Progenitor cell of endocrine pancreas (in vitro differentiated cells): ENCODE measurements around the gene GNAL. TPM values are rescaled to one million over a fixed set of nuclear protein-coding genes. Genes with fewer than 3 reads are reported as not detected.

Experiments
- DNase-seq: peaks from one replicate; pipeline ENCODE4 v3.0.0; 2021; ENCODE audit warnings: low spot score; ENCODE audit not compliant: unreplicated experiment
- H3K27ac Mint-ChIP-seq: 2 replicates; pipeline ENCODE4 v1.8.0; 2021; ENCODE audit warnings: mild to moderate bottlenecking, moderate library complexity, mixed read lengths
- H3K27me3 Mint-ChIP-seq: 2 replicates; pipeline ENCODE4 v1.8.0; 2021; ENCODE audit warnings: mixed read lengths
- H3K36me3 Mint-ChIP-seq: 2 replicates; pipeline ENCODE4 v1.8.0; 2022; ENCODE audit warnings: mixed read lengths; ENCODE audit not compliant: insufficient read depth
- H3K4me1 Mint-ChIP-seq: 2 replicates; pipeline ENCODE4 v1.8.0; 2021; ENCODE audit warnings: low read depth, mixed read lengths
- H3K4me3 Mint-ChIP-seq: 2 replicates; pipeline ENCODE4 v1.8.0; 2021; ENCODE audit warnings: low read depth, mild to moderate bottlenecking, moderate library complexity, mixed read lengths
- H3K9me3 Mint-ChIP-seq: 2 replicates; pipeline ENCODE4 v1.8.0; 2021; ENCODE audit warnings: low read depth, mixed read lengths
- CTCF ChIP-seq: fragments of 200-600 bp; sonication (generic); IDR thresholded peaks from one replicate; pipeline ENCODE4 v1.5.0; 2021; ENCODE audit warnings: antibody characterized with exemption, mild to moderate bottlenecking; ENCODE audit not compliant: unreplicated experiment
- total RNA-seq: library from RNA; stranded (reverse); gene quantifications from 2 replicates; pipeline ENCODE4 v1.2.1, GENCODE V29; 2021

Gene GNAL
- total RNA-seq, 1 donor from 2014 or later = 10.0 TPM

- no peak for DNase-seq
- H3K36me3 Mint-ChIP-seq = no peaks in the 10 kb centered on the region
- no peak for TF ChIP-seq CTCF
- H3K9me3 Mint-ChIP-seq = no peaks in the 10 kb centered on the region
- no peak overlapping the region for H3K27ac Mint-ChIP-seq
- H3K27me3 Mint-ChIP-seq = no peaks in the 10 kb centered on the region
- H3K4me1 Mint-ChIP-seq = no peaks in the 10 kb centered on the region
- H3K4me3 Mint-ChIP-seq = no peak overlapping the region
Measured at GRCh38 chr18:11767935-11768334, 78.9 kb downstream of the GNAL start.

- Mint-ChIP-seq H3K27me3 (no peaks in the 10 kb centered on the region), H3K9me3 (no peaks in the 10 kb centered on the region), H3K36me3 (no peaks in the 10 kb centered on the region), H3K4me1 (no peaks in the 10 kb centered on the region), H3K27ac (no peak overlapping the region), H3K4me3 (no peak overlapping the region)
- no peak for DNase-seq
- no peak for TF ChIP-seq CTCF
Measured at GRCh38 chr18:11775436-11776174, 86.5 kb downstream of the GNAL start.

GRCh38 chr18:11780042-11780441 lies 91.0 kb downstream of the GNAL start:
- H3K9me3 Mint-ChIP-seq = no peaks in the 10 kb centered on the region
- DNase-seq = no peak
- H3K27ac Mint-ChIP-seq = no peak overlapping the region
- H3K4me1 Mint-ChIP-seq = no peaks in the 10 kb centered on the region
- H3K4me3 Mint-ChIP-seq = no peak overlapping the region
- TF ChIP-seq CTCF = no peak
- no peaks in the 10 kb centered on the region for H3K27me3 Mint-ChIP-seq
- H3K36me3 Mint-ChIP-seq = no peaks in the 10 kb centered on the region

GRCh38 chr18:11783716-11784331 lies 94.8 kb downstream of the GNAL start:
- peaks cover 8% of the 10 kb centered on the region for H3K4me1 Mint-ChIP-seq

More at GRCh38 chr18:11783716-11784331, 94.8 kb downstream of the GNAL start:
- no peaks in the 10 kb centered on the region for H3K9me3 Mint-ChIP-seq
- no peaks in the 10 kb centered on the region for H3K36me3 Mint-ChIP-seq
- DNase-seq = no peak
- H3K27me3 Mint-ChIP-seq = no peaks in the 10 kb centered on the region
- H3K27ac Mint-ChIP-seq = no peak overlapping the region
- no peak for TF ChIP-seq CTCF
- no peak overlapping the region for H3K4me3 Mint-ChIP-seq
